ENCODE results near the gene CHST8.

Gene CHST8

DNA sequence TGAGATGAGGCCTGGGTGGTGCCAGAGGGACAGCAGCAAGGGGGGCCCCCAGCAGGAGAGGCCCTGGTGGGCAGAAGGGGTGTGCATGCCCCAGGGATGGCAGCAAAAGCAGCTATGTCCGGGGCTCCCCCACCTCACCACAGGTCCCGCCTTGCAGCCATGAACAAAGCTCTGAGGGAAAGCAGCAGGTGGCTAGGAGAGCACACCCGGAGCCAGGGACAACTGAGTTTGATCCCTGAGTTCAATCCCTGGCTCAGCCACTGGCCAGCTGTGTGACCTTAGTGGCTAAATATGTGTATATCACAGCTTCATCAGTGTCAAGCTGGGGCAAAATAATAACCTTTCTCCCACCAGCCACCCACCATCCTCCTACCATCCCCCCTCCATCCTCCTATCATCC, 127.3 kb downstream of the CHST8 start:
- H3K23ac ChIP-seq (ENCODE audit: low read length in 2 of 2) = no peak overlapping the region
- no peak overlapping the region for H3K9ac ChIP-seq (ENCODE audit: low read length)
- WGBS = 85% methylated on average over 3 of the region's 3 CpGs

DNA sequence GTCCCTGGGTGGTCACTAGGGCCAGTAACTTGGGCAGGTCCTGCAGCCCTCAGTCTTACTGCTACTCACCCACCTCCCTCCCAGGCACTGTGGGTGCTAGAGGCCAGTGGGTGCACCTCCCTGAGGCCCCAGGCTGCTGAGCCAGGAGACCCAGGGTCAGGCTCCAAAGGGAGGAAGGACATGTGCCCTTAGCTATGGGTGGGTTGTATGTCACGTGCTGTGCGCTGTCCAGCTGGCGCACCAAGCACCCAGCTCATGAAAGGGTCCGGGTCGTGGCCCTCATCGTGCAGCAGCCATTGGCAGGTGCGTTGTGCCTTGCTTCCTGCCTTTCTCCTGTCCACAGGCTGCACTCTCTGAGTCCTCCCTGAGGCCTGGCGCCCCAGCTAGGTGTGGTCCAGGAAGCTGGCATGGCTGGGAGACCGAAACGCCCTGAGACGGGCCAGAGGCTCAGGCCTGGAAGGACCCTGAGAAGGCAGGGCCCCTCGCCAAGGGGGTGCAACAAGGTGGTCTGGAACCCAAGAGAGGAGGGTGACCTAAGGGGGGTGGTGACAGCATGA, 127.9 kb downstream of the CHST8 start:
- no peak overlapping the region for H3K9ac ChIP-seq (ENCODE audit: low read length)
- H2AK5ac ChIP-seq (ENCODE audit: low read length, severe bottlenecking) = no peak overlapping the region
- no peak overlapping the region for H3K18ac ChIP-seq (ENCODE audit: low read depth in 1 of 2, low read length in 2 of 2)
- no peak overlapping the region for H3K23ac ChIP-seq (ENCODE audit: low read length in 2 of 2)
- H3K14ac ChIP-seq (ENCODE audit: low read length in 2 of 2) = no peak overlapping the region
- H2BK120ac ChIP-seq (ENCODE audit: low read depth, low read length) = no peak overlapping the region
- H2BK5ac ChIP-seq (ENCODE audit: low read depth, low read length, poor library complexity, severe bottlenecking) = no peak overlapping the region
- no peak overlapping the region for H3K27ac ChIP-seq (ENCODE audit: low read length, poor library complexity, severe bottlenecking)
- no peaks in the 10 kb centered on the region for H3K9me3 ChIP-seq (ENCODE audit: control insufficient read depth, low read length)
- no peaks in the 10 kb centered on the region for H3K4me1 ChIP-seq (ENCODE audit: control insufficient read depth, insufficient read depth, low read depth, low read length)
- no peak overlapping the region for H2BK15ac ChIP-seq (ENCODE audit: low read depth, poor library complexity, severe bottlenecking)
- H3K79me1 ChIP-seq (replicated peaks; ENCODE audit: low read length, poor library complexity, severe bottlenecking) = no peaks in the 10 kb centered on the region
- H2AFZ ChIP-seq (ENCODE audit: low read depth, low read length) = no peak overlapping the region
- peaks cover 0 to 46% of the 10 kb centered on the region in 2 experiments for H3K27me3 ChIP-seq (ENCODE audit: control insufficient read depth in 1 of 2, insufficient read depth in 1 of 2, low read length in 2 of 2)
- DNase-seq = no peak
- no peak overlapping the region for H4K91ac ChIP-seq (ENCODE audit: low read length)
- H3K4me2 ChIP-seq (ENCODE audit: low read length, poor library complexity, severe bottlenecking) = no peak overlapping the region
- no peak overlapping the region for H2BK12ac ChIP-seq (ENCODE audit: low read length in 2 of 2)
- no peak overlapping the region for H3K4me3 ChIP-seq (ENCODE audit: insufficient read depth in 1 of 2, low read depth in 1 of 2, low read length in 2 of 2)
- no peak overlapping the region for H4K8ac ChIP-seq (ENCODE audit: low read length)
- H3K36me3 ChIP-seq (ENCODE audit: control insufficient read depth in 1 of 2, insufficient read depth in 2 of 2, low read depth in 1 of 2, low read length in 2 of 2) = no peaks in the 10 kb centered on the region
- no peak overlapping the region for H3K4ac ChIP-seq (ENCODE audit: low read depth in 1 of 2, low read length in 2 of 2)
- WGBS = 90% methylated on average over 12 of the region's 12 CpGs

More for the DNA sequence above, 127.3 kb downstream of the CHST8 start:
- Histone ChIP-seq H3K9me3 (ENCODE audit: control insufficient read depth, low read length) (no peaks in the 10 kb centered on the region), H2AK5ac (ENCODE audit: low read length, severe bottlenecking) (no peak overlapping the region), H2BK120ac (ENCODE audit: low read depth, low read length) (no peak overlapping the region), H4K8ac (ENCODE audit: low read length) (no peak overlapping the region), H3K4me3 (ENCODE audit: insufficient read depth in 1 of 2, low read depth in 1 of 2, low read length in 2 of 2) (no peak overlapping the region), H3K4ac (ENCODE audit: low read depth in 1 of 2, low read length in 2 of 2) (no peak overlapping the region), H3K4me1 (ENCODE audit: control insufficient read depth, insufficient read depth, low read depth, low read length) (no peaks in the 10 kb centered on the region), H3K4me2 (ENCODE audit: low read length, poor library complexity, severe bottlenecking) (no peak overlapping the region), H2BK12ac (ENCODE audit: low read length in 2 of 2) (no peak overlapping the region), H3K36me3 (ENCODE audit: control insufficient read depth in 1 of 2, insufficient read depth in 2 of 2, low read depth in 1 of 2, low read length in 2 of 2) (no peaks in the 10 kb centered on the region), H2BK5ac (ENCODE audit: low read depth, low read length, poor library complexity, severe bottlenecking) (no peak overlapping the region), H4K91ac (ENCODE audit: low read length) (no peak overlapping the region), H3K79me1 (replicated peaks; ENCODE audit: low read length, poor library complexity, severe bottlenecking) (no peaks in the 10 kb centered on the region), H3K18ac (ENCODE audit: low read depth in 1 of 2, low read length in 2 of 2) (no peak overlapping the region), H2AFZ (ENCODE audit: low read depth, low read length) (no peak overlapping the region), H3K14ac (ENCODE audit: low read length in 2 of 2) (no peak overlapping the region), H3K27me3 (ENCODE audit: control insufficient read depth in 1 of 2, insufficient read depth in 1 of 2, low read length in 2 of 2) (peaks cover 0 to 39% of the 10 kb centered on the region in 2 experiments), H2BK15ac (ENCODE audit: low read depth, poor library complexity, severe bottlenecking) (no peak overlapping the region), H3K27ac (ENCODE audit: low read length, poor library complexity, severe bottlenecking) (no peak overlapping the region)
- DNase-seq = no peak

DNA sequence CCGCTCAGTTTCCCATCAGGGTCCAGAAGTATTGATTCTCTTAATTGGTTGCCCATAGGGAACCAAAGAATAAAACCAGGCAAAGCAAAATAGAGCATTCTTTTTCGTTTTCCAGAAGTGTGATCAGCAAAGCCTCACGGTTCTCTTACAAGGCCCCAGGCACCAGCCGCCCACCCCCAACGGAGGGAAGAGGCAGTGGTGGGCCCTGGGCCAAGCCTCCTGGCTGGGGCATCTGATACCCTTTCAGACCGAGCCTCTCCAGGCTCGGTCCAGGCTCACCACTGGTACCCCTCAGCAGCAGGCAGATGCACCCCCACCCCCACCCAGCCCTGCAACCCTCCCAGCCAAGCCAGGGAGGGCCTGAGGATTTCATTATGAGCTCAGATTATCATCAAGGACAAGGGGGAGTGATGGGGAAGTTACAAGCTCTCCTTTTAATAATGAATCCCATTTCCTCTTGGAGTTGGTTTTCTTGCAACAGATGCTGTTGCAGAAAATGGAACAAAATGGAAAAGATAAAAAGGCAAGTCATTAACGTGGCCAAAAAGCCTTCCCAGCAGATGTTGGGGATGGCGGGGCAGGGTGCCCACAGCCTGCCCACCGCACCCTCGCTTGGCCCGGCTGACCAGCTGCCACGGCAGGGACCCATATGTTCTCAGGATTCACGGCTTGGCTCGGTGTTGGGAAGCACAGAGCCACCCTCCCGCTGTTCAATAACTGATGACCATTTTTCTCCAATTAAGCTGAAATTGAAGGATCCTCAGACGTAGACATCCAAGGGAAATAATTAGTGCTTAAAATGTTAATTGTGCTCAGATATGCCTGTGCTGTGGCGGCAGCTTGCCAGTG, 129.1 kb downstream of the CHST8 start:
- Histone ChIP-seq H3K4me3 (ENCODE audit: insufficient read depth in 1 of 2, low read depth in 1 of 2, low read length in 2 of 2) (no peak overlapping the region), H4K91ac (ENCODE audit: low read length) (no peak overlapping the region), H2BK5ac (ENCODE audit: low read depth, low read length, poor library complexity, severe bottlenecking) (no peak overlapping the region), H3K9me3 (ENCODE audit: control insufficient read depth, low read length) (no peaks in the 10 kb centered on the region), H2BK12ac (ENCODE audit: low read length in 2 of 2) (no peak overlapping the region), H3K4me1 (ENCODE audit: control insufficient read depth, insufficient read depth, low read depth, low read length) (no peaks in the 10 kb centered on the region), H3K27me3 (ENCODE audit: control insufficient read depth in 1 of 2, insufficient read depth in 1 of 2, low read length in 2 of 2) (peaks cover 0 to 57% of the 10 kb centered on the region in 2 experiments), H3K4ac (ENCODE audit: low read depth in 1 of 2, low read length in 2 of 2) (no peak overlapping the region), H3K14ac (ENCODE audit: low read length in 2 of 2) (no peak overlapping the region), H2AK5ac (ENCODE audit: low read length, severe bottlenecking) (no peak overlapping the region), H3K4me2 (ENCODE audit: low read length, poor library complexity, severe bottlenecking) (no peak overlapping the region), H3K79me1 (replicated peaks; ENCODE audit: low read length, poor library complexity, severe bottlenecking) (no peaks in the 10 kb centered on the region), H2BK15ac (ENCODE audit: low read depth, poor library complexity, severe bottlenecking) (no peak overlapping the region), H4K8ac (ENCODE audit: low read length) (no peak overlapping the region), H3K23ac (ENCODE audit: low read length in 2 of 2) (no peak overlapping the region), H3K9ac (ENCODE audit: low read length) (no peak overlapping the region), H3K36me3 (ENCODE audit: control insufficient read depth in 1 of 2, insufficient read depth in 2 of 2, low read depth in 1 of 2, low read length in 2 of 2) (no peaks in the 10 kb centered on the region), H3K27ac (ENCODE audit: low read length, poor library complexity, severe bottlenecking) (no peak overlapping the region), H2BK120ac (ENCODE audit: low read depth, low read length) (no peak overlapping the region), H3K18ac (ENCODE audit: low read depth in 1 of 2, low read length in 2 of 2) (no peak overlapping the region), H2AFZ (ENCODE audit: low read depth, low read length) (no peak overlapping the region)
- no peak for DNase-seq
- 81% methylated on average over 16 of the region's 18 CpGs for WGBS

DNA sequence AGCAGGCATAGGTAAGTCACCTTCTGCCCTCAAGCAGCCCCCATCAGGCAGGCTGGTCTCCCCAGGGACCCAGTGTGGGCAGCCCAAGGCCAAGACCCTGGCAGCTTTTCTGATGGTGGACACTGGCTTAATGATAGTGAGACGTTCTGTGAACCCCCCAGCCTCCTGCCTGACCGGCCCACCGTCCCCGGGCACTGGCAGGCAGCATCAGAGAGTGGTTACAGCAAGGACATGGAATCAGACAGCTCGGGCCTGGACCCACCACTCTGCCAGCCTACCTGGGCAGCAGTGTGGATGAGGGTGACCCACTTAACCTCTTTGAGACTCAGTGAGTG, 129.7 kb downstream of the CHST8 start:
- H4K91ac ChIP-seq (ENCODE audit: low read length) = no peak overlapping the region
- no peak overlapping the region for H2AFZ ChIP-seq (ENCODE audit: low read depth, low read length)
- no peaks in the 10 kb centered on the region for H3K79me1 ChIP-seq (replicated peaks; ENCODE audit: low read length, poor library complexity, severe bottlenecking)
- H3K4ac ChIP-seq (ENCODE audit: low read depth in 1 of 2, low read length in 2 of 2) = no peak overlapping the region
- H3K4me2 ChIP-seq (ENCODE audit: low read length, poor library complexity, severe bottlenecking) = no peak overlapping the region
- no peak overlapping the region for H2BK120ac ChIP-seq (ENCODE audit: low read depth, low read length)
- no peak overlapping the region for H2BK5ac ChIP-seq (ENCODE audit: low read depth, low read length, poor library complexity, severe bottlenecking)
- no peaks in the 10 kb centered on the region for H3K4me1 ChIP-seq (ENCODE audit: control insufficient read depth, insufficient read depth, low read depth, low read length)
- WGBS = 75% methylated on average over 5 of the region's 5 CpGs
- H3K9ac ChIP-seq (ENCODE audit: low read length) = no peak overlapping the region
- no peak overlapping the region for H3K14ac ChIP-seq (ENCODE audit: low read length in 2 of 2)
- H3K27me3 ChIP-seq (ENCODE audit: control insufficient read depth in 1 of 2, insufficient read depth in 1 of 2, low read length in 2 of 2) = peaks cover 0 to 59% of the 10 kb centered on the region in 2 experiments
- no peak overlapping the region for H2AK5ac ChIP-seq (ENCODE audit: low read length, severe bottlenecking)
- H3K36me3 ChIP-seq (ENCODE audit: control insufficient read depth in 1 of 2, insufficient read depth in 2 of 2, low read depth in 1 of 2, low read length in 2 of 2) = no peaks in the 10 kb centered on the region
- peak overlapping the region; percentile 29 for H4K8ac ChIP-seq (ENCODE audit: low read length)
- DNase-seq = no peak
- no peak overlapping the region for H2BK15ac ChIP-seq (ENCODE audit: low read depth, poor library complexity, severe bottlenecking)
- no peak overlapping the region for H3K18ac ChIP-seq (ENCODE audit: low read depth in 1 of 2, low read length in 2 of 2)
- H2BK12ac ChIP-seq (ENCODE audit: low read length in 2 of 2) = no peak overlapping the region
- H3K4me3 ChIP-seq (ENCODE audit: insufficient read depth in 1 of 2, low read depth in 1 of 2, low read length in 2 of 2) = no peak overlapping the region
- no peak overlapping the region for H3K27ac ChIP-seq (ENCODE audit: low read length, poor library complexity, severe bottlenecking)
- no peaks in the 10 kb centered on the region for H3K9me3 ChIP-seq (ENCODE audit: control insufficient read depth, low read length)
- no peak overlapping the region for H3K23ac ChIP-seq (ENCODE audit: low read length in 2 of 2)
